Epithelial cell of proximal tubule (primary cell): ENCODE measurements around the gene ADAMTSL3. TPM values are rescaled to one million over a fixed set of nuclear protein-coding genes. Genes with fewer than 3 reads are reported as not detected.

Experiments used
- DNase-seq: peaks from one replicate; pipeline ENCODE4 v3.0.0-alpha.2; 2011; ENCODE audit warnings: low read depth
- H3K4me3 ChIP-seq: 2 replicates; pipeline ENCODE4 v1.5.1; 2011; ENCODE audit warnings: low read depth, mild to moderate bottlenecking, low read length
- total RNA-seq: library from RNA; depleted of rRNA; stranded (reverse); fragments of >200 nt; gene quantifications from 2 replicates; pipeline ENCODE4 v1.2.3, GENCODE V29; 2015
- TF ChIP-seq, protein P1 (sequence below): conservative IDR thresholded peaks from 2 replicates; pipeline ENCODE4 v1.5.1; 2012; ENCODE audit warnings: low read depth, mild to moderate bottlenecking, low read length

The ADAMTSL3 gene
- total RNA-seq, 1 donor from 2014 or later, result 0.58 TPM

GRCh38 chr15:83783227-83783626 lies 129.3 kb downstream of the ADAMTSL3 start:
- TF ChIP-seq, protein P1, sequence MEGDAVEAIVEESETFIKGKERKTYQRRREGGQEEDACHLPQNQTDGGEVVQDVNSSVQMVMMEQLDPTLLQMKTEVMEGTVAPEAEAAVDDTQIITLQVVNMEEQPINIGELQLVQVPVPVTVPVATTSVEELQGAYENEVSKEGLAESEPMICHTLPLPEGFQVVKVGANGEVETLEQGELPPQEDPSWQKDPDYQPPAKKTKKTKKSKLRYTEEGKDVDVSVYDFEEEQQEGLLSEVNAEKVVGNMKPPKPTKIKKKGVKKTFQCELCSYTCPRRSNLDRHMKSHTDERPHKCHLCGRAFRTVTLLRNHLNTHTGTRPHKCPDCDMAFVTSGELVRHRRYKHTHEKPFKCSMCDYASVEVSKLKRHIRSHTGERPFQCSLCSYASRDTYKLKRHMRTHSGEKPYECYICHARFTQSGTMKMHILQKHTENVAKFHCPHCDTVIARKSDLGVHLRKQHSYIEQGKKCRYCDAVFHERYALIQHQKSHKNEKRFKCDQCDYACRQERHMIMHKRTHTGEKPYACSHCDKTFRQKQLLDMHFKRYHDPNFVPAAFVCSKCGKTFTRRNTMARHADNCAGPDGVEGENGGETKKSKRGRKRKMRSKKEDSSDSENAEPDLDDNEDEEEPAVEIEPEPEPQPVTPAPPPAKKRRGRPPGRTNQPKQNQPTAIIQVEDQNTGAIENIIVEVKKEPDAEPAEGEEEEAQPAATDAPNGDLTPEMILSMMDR, result no peak
- no peak for DNase-seq
- H3K4me3 ChIP-seq, result no peak overlapping the region

GRCh38 chr15:83784975-83785374 lies 131.1 kb downstream of the ADAMTSL3 start:
- H3K4me3 ChIP-seq, result no peak overlapping the region
- DNase-seq, result peak; percentile 68
- TF ChIP-seq, protein P1, result no peak

DNA sequence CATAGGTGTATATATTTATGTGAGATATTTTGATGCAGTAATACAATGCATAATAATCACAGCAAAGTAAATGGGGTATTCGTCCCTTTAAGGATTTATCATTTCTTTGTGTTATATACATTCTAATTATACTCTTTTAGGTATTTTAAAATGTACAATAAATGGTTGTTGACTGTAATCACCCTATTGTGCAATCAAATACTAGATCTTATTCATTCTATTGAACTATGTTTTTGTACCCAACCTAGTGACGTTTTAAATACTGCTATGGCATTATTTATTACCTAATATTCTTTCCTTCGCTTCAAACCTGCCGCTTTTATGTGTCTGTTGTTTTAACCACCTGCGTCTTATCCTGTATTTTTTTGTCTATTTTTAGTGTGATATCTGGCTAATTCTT lies 132.4 kb downstream of the ADAMTSL3 start:
- H3K4me3 ChIP-seq, result no peak overlapping the region
- TF ChIP-seq, protein P1, result no peak
- DNase-seq, result no peak

DNA sequence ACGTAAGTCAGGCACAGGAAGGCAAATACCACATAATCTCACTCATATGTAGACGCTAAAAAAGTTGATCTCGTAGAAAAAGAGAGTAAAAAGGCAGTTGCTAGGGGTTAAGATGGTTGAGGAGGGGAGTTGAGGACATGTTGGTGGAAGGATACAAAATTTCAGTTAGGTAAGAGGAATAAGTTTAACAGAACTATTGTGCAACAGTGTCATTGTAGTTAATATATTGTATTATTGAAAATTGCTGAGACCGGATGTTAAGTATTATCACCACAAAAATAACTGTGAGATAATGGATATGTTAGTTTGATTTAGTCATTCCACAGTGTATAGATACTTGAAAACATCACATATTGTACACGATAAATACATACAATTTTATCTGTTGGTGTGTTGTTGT lies 139.1 kb downstream of the ADAMTSL3 start:
- TF ChIP-seq, protein P1, result no peak
- DNase-seq, result no peak
- no peak overlapping the region for H3K4me3 ChIP-seq

- H3K4me3 ChIP-seq, result no peak overlapping the region
- no peak for DNase-seq
- TF ChIP-seq, protein P1, result peak; percentile 5
Measured at GRCh38 chr15:83794209-83794608, 140.3 kb downstream of the ADAMTSL3 start.

DNA sequence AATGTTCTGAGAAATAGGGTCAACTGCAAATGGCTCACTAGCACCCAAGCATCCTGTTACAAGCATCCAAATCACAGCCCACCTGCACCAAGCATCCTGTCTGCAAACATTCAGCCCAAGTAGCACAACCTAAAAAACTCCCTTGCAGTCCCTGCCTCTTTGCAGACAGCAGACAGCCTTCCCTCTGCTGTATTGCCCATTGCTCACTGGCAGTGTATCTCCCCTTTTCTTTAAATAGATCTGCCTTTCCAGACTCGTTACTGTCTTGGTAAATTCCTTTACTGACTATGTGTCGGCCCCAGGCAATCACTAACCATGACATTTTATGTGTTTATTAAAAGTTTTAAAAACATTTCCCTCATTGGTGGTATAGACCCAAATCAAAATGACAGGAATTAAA lies 155.4 kb downstream of the ADAMTSL3 start:
- no peak for DNase-seq
- TF ChIP-seq, protein P1, result no peak
- no peak overlapping the region for H3K4me3 ChIP-seq

DNA sequence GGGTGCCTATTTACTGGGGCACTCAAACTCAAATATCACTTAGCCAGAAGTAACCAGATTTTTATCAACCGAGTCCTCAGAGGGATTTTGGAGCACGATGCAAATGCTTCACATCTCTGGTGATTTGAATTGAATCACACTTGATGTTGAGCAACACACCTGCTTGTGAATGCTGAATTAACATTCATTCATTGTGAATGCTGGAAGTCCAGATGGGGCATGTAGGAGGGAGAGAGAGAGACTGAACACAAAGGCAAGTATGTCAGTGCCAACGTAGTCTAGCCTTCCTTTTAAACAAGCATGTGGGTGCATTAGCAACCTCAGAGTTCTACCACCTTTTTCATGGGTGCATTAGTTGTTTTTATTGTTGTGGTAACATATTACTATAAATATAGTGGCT lies 156.2 kb downstream of the ADAMTSL3 start:
- no peak for DNase-seq
- no peak overlapping the region for H3K4me3 ChIP-seq
- TF ChIP-seq, protein P1, result no peak
